ENCODE results near the gene TREML2.
A peak's percentile ranks its signal among the peaks of the same experiment; 100 is the strongest.

TREML2 gene

GRCh38 chr6:41226752-41227151 is 25.8 kb upstream of the TREML2 start:
- no peaks in the 10 kb centered on the region for H3K36me3 ChIP-seq (ENCODE audit: control insufficient read depth in 2 of 2, insufficient read depth in 1 of 2, low read length in 2 of 2)
- H3K27ac ChIP-seq (ENCODE audit: extremely low read depth, low read depth, low read length): no peak overlapping the region
- CTCF ChIA-PET: no interaction called here
- H3K9me3 ChIP-seq (ENCODE audit: control insufficient read depth, insufficient read depth, low read depth, low read length): no peaks in the 10 kb centered on the region
- peaks cover 5% of the 10 kb centered on the region; the same call in 1 of the 2 replicates for H3K4me1 ChIP-seq (ENCODE audit: control insufficient read depth, insufficient read depth, low read length)
- POLR2A ChIA-PET: no interaction called here
- H3K4me3 ChIP-seq (ENCODE audit: low read depth, low read length): no peak overlapping the region
- TF ChIP-seq EGR2 (tag by site-specific recombination; IDR thresholded peaks at IDR 0.05; ENCODE audit: low read depth) (no peak), PATZ1 (tag by site-specific recombination; IDR thresholded peaks at IDR 0.05) (peak; percentile 58), HOXA7 (CRISPR knock-in tag; IDR thresholded peaks at IDR 0.05; ENCODE audit: borderline replicate concordance) (no peak), WT1 (tag by site-specific recombination; IDR thresholded peaks at IDR 0.05) (peak; percentile 78), ZNF280D (tag by site-specific recombination; IDR thresholded peaks at IDR 0.05) (no peak), ZNF610 (tag by site-specific recombination; IDR thresholded peaks at IDR 0.05; ENCODE audit: borderline replicate concordance) (no peak), ZNF677 (tag by site-specific recombination; IDR thresholded peaks at IDR 0.05) (no peak), ZBTB6 (tag by site-specific recombination; IDR thresholded peaks at IDR 0.05) (no peak), ZNF639 (tag by site-specific recombination; IDR thresholded peaks at IDR 0.05) (no peak), ZNF112 (tag by site-specific recombination; IDR thresholded peaks at IDR 0.05) (no peak), ZNF423 (tag by site-specific recombination; IDR thresholded peaks at IDR 0.05) (no peak), REPIN1 (tag by site-specific recombination; IDR thresholded peaks at IDR 0.05; ENCODE audit: low read depth) (no peak), ZNF248 (tag by site-specific recombination; IDR thresholded peaks at IDR 0.05) (no peak), ZNF747 (tag by site-specific recombination; IDR thresholded peaks at IDR 0.05) (no peak), HIC1 (tag by site-specific recombination; IDR thresholded peaks at IDR 0.05) (no peak), PRDM6 (tag by site-specific recombination; IDR thresholded peaks at IDR 0.05) (0 out of 2 replicates have a peak, but pooled peaks have one; percentile 25), ZNF18 (tag by site-specific recombination; IDR thresholded peaks at IDR 0.05) (no peak), PRDM2 (tag by site-specific recombination; IDR thresholded peaks at IDR 0.05; ENCODE audit: borderline replicate concordance) (no peak)
